ENCODE data around the gene TULP4.
"Not testable (repeated sequence)": the region's sequence is repeated elsewhere in the genome, so short reads cannot be mapped to it uniquely, and the experiment has no call there.

Gene TULP4

DNA sequence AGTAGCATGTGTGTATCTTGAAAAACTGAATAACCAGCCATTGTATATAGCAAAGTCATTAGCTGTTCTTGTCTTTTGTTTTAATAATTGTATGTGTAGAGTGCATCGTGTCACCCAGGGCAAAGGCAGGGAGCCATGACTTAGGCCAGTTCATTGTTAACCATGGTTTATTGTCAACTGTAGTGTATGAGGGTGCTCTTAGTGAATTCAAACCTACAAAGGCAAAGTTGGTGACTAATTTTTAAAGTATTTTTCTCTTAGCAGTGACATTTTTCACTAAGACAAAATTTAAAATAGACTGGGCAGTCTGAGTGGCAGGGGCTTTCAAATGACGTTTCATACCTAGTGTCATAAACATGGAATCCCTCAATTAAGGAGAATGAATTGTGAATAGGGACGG is 79.0 kb downstream of the TULP4 start:
- DNase-seq (ENCODE audit: low spot score): no peak

DNA sequence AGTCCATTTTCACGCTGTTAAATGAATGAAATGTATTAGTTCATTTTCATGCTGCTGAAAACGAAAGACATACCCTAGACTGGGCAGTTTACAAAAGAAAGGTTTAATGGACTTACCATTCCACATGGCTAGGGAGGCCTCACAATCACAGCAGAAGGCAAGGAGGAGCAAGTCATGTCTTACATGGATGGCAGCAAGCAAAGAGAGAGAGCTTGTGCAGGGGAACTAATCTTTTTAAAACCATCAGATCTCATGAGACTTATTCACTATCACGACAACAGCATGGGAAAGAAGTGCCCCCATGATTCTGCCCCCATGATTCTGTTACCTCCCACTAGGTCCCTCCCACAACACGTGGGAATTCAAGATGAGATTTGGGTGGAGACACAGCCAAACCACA is 79.7 kb downstream of the TULP4 start:
- DNase-seq (ENCODE audit: low spot score): not testable (repeated sequence)

DNA sequence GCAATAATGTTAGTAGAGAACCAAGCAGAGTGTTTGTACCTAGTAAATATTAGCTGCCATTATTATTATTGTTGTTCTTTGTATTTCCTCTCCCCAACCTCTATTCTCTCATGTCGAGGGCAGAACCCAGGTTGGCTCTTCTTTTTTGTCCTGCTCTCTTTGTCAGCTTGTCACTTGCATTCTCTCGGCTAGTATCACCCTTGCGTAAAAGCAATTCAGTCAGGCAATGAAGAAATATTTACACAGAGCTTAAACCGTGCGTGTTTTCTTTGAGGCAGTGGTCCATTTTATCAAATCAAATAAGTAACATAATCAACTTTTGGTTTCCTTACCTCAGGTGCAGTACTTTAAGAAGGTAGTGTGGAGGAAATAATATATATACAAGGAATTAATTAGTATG is 83.9 kb downstream of the TULP4 start:
- DNase-seq (ENCODE audit: low spot score): no peak

DNA sequence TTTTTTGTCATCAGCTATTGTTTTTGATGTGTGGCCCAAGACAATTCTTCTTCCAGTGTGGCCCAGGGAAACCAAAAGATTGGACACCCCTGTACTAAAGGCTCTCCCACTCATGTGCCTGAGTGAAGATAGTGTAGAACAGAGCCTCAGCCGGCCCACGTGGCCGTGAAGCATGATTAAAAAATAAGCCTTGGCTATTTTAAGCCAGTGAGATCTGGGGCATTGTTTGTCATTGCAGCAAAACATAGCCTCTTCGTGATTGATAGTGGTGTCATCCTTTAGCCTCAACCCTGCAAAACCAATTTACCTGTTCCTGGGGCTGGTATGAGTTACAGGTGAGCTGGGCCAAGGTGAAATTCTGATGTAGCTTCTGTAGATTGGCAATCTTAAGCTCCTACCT is 85.3 kb downstream of the TULP4 start:
- no peak for DNase-seq (ENCODE audit: low spot score)

DNA sequence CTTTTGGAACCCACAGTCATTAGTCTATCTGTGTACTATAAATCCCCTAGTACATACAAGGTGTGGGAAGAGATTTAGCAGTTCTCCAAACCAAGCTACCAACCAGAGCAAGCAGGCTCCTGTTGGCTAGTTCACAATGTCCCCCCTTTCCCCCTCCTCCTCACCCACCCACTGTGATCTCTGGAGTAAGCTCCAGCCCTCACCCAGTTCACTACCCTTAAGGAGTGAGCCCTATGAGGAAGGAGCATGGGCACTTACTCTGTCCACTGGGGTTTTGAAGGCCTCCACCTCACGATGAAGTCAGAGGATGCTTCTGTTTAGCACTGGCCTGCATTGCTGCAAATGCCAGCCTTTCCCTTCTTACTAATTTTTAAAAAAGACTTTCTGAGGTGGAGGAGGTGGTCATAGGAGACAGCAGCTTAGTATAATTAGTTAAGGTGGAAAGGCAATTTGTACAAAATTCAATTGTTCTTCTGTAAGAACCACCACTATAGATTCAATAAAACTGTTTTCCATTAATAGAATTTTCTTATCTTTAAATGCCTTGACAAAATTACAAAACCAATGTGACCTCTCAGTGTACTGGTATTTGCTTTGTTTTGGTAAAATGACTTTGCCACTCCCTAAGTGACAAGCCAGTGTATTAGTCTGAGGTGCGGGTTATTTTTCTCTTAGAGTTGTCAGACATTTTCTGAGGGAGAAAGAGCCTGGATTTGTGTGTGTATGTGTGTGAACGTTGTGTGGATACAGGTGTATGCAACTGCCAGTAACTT is 86.2 kb downstream of the TULP4 start:
- DNase-seq (ENCODE audit: low spot score): no peak

DNA sequence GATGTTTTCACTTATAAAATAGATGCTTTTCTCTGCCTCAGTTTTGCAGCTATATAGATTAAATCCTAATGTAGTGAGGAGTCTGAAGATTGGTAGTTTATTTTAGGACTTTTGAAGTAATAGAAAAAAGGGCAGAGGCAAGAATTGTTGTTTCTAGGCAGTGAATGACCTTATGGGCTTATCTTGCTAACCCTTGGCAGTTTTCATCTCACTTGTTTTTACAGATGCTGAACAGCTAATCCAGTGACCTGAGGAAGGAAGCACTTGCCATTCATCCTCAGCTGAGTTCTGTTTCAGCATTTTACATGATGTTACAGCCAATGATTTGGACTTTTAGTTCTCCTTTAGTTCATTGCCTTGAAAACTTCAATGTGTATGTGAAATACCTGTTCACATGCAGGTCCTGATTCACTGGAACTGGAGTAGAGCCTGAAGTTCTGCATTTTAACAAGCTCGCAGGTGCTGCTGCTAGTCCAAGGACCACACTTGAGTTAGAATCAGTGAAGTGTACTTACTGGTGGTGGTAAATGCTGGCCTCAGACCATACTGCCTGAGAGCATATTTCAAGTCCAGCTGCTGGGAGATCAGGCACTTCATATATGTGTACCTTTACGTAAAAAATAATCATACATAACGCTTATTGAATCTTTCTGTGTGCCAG is 86.9 kb downstream of the TULP4 start:
- no peak for DNase-seq (ENCODE audit: low spot score)

DNA sequence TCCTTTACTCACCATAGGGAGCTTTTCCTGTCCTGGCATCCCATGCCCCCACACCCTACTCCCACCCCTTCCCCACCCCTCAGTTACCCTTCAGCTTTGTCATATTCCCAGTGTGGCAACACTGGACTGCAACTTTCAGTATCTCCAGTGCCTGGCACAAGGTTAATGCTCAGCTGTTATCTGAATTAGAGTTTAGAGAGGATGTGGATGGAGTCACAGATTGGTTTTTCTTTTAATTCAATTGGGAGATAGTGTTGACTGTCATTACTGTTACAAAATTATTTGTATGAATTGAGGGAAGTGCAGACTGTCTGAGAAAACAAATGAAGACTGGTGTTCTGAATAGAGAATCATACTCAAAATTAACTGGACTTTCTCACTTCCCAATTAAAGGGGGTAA is 89.9 kb downstream of the TULP4 start:
- DNase-seq (ENCODE audit: low spot score): no peak

DNA sequence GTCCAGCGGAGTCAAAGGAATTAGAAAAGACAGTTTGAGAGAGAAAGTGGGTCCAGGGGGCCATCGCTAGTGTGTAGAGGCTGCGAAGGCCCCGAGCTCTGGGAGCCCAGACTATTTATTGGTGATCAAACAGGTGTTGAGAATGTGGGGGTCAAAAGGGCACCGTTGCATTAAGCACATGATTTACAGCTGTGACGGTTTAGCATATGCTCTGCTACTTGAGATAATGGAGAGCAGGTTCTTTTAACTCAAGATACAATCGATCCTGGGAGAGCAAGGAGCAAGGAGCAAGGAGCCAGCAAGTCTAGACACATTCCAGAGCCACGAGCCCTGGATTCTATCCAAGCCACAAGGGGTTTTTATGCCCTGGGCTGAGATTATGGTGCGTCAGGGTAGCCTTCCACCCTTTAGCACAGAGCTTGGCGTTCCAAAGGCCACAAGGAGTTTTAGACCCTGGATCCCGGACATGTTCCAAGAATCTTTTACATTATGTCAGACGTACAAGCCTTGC is 93.1 kb downstream of the TULP4 start:
- DNase-seq (ENCODE audit: low spot score): not testable (repeated sequence)

DNA sequence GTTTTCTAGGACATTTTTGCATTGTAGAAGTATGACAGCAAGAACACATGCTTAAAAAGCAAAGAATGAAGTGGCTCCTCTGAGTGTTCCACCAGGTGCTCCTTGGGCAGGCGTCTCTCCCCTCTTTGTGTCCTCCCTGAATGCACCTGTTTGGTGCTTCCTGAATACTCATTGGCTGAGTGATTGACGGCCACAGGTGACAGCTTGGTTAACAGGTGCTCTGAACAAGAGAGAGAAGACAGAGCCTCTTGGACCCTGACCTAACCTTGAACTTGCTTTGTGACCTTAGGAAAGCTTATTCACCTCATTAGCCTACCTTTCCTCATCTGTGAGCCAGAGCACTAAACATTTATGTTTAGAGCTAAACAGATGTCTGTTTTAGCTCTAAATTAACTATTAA is 93.7 kb downstream of the TULP4 start:
- DNase-seq (ENCODE audit: low spot score): no peak

DNA sequence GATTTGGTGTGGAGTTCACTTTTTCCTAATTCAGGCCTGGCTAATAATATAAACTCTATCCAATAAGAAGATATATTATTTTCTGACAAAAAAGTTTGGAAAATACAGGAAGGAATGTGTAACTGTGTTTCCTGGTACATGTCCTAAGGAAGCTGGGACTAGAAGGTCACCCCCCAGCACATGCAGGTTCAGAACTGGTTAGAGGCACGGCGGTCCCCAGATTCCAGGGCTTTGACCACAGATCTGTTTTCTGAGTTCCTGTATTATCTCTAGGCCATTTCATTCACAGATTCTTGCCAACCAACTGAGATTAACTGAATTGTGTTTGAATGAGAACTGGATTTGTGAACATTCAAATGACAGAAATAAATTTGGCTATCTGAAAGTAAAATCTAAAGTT is 94.5 kb downstream of the TULP4 start:
- DNase-seq (ENCODE audit: low spot score): no peak

DNA sequence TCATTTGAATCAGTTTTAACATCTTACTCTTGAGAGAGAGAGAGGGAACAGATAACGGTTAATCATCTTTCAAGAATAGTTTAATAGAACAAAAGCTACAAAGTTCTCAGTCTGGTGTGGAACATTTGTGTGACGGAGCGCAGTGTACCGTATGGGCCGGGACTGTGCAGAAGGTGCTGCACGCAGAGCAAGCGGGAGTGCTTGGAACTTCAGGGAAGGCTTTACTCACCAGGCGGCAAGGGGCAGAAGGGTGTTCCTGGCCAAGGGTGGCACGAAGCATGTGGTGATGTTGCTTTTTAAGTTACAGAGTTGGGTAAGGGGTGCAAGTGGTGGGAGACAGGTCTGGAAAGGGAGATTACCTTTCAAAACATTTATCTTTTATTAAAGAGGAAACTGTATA is 95.7 kb downstream of the TULP4 start:
- DNase-seq (ENCODE audit: low spot score): no peak

DNA sequence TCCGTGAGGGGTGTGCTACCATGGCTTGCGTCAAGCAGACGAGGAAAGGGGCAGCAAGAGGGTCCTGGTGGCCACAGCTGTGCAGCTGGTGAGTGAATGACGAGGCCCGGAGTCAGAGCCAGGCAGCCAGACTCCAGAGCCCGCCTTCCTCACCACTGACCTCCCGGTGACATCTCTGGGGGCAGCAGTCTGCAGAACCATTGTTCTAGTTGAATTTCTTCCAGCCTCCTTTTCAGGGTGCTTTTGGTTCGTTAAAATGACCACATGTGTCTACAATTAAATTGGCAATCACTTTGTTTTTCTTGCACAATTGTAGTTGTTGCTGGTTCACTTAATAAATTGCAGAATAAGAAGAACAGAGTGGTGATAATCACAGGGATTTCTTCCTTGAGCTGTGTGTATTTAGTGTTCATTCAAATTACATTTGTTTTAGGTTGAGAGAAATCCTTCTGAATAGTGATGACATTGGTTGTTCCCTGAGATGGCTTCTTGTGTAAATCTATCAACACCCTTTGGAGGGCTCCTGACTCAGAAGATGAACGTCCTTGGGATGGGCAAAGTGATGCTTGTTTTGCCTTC is 96.4 kb downstream of the TULP4 start:
- no peak for DNase-seq (ENCODE audit: low spot score)

DNA sequence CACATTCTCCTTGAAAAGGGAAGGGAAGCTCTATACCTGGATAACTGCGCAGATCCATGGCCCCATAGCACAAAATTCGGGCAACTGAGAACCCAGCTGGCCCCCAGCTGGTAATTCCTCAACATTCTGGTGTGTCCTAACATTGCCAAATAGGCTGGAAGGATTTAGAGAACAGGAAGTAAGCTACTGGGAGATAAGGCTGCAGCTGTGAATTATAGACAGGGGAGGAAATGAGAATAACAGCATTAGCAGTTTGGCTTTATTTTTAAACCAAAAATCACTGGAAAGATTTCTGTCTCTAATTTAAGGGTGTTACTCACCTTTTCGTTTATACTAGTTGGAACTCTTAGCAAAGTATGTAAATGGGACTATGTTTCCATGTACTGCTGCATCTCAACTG is 97.2 kb downstream of the TULP4 start:
- DNase-seq (ENCODE audit: low spot score): no peak

DNA sequence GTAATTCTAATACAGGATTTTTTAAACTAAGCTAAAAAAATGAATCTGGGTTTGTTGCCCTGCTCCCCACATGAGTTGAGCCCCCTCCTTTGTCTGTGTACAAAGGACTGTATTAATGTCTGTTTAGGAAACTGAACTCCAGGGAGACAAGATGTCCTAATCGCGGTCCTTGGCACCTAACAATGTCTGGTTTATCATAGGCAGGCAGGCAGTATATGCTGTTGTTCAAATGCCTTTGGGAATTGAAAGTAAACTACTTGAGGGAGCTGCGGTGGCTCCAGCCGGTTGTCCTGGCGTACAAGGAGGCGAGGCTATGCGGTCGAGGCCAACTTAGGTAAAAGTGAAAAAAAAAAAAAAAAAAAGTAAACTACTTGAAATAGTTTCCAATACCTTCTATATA is 98.5 kb downstream of the TULP4 start:
- DNase-seq (ENCODE audit: low spot score): no peak

DNA sequence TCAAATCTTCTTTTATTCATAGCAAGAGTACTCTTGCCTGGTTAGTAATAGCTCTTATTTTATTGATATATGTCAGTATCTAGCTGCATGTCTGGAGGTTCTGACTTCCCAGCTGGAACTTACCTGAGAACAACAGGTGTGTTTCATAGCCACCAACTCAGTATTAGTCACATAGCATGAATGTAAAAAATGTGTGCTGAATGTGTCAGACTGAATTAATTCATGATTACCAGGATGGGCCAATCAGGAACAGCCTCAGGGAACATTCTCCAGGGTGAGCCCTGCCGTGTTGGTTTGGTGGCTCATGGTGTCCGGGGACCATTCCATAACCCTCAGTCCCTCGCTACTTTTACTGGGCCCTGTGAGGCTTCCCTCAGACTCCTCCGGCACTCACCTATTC is 99.7 kb downstream of the TULP4 start:
- DNase-seq (ENCODE audit: low spot score): no peak

DNA sequence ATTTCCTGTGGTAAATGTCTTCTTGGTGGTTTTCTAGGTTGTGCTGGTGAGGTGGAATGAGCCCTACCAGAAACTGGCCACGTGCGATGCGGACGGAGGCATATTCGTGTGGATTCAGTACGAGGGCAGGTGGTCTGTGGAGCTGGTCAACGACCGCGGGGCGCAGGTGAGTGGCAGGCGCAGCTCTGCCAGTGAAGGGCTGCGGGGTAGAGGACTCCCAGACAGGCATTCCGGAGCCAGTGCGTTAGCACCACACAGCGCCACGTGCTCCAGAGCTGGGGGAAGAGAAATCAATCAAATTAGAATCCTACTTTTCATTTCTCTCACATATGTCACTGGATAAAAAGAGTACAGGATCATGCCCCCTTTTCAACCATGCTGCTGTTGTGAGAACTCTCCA is 100.8 kb downstream of the TULP4 start:
- no peak for DNase-seq (ENCODE audit: low spot score)

DNA sequence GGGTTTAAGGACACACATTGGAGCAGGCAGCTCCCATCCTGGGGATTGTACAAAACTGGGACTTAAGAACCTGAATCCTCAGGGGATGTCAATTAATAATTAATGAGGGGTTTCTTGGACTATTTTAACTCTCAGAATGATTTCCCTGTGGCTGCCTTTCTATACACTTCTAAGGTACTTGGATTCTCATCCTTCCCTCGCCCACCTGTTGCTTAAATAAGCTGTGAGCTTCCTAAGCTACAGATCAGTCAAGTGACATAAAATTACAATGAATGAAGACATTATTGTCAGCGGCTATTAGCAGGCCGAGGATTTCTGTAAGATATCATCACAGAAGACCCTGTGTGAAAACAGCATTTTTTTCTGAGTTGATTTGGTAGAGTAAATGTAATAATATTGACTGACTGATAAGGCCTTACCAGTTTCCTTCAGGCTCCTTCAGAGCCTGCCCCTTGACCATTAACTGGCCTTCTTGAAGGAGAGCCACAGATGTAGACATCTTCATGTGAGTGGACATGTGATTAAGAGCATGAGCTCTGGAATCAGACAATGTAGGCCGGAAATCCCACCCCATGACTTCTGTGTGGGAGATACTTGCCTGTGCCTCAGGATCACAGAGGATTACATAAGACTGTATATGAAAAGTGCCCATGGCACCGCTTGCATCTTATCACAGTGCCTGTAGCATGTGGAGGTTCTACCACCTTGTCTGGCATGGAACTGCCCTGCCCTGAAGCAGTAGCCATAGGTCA is 101.7 kb downstream of the TULP4 start:
- DNase-seq (ENCODE audit: low spot score): no peak

DNA sequence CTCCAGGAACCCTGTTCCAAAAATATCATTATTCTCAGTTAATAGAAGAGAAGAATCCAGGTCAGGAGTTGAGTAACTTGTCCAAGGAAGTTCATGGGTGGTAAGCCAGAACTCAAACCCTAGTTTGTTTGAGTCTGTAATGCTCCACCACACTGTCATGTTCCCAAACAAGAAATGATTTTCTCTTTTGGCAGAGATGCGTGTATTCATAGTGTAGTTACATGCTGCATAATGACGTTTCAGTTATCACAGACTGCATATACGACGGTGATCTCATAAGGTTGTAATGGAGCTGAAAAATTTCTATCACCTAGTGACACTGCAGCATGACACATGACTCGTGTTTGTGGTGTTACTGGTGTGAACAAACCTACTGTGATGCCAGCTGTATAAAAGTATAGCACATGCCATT is 102.6 kb downstream of the TULP4 start:
- DNase-seq (ENCODE audit: low spot score): peak; percentile 46

DNA sequence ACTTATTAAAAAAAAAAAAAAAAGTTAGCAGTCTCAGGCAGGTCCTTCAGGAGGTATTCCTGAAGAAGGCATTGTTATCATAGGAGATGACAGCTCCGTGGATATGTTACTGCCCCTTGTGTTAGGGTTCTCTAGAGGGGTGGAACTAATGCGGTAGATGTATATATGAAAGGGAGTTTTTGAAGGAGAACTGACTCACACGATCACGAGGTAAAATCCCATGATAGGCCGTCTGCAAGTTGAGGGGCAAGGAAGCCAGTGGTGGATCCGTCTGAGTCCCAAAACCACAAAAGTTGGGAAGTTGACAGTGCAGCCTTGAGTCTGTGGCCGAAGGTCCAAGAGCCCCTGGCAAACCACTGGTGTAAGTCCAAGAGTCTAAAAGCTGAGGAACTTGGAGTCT is 103.4 kb downstream of the TULP4 start:
- no peak for DNase-seq (ENCODE audit: low spot score)

DNA sequence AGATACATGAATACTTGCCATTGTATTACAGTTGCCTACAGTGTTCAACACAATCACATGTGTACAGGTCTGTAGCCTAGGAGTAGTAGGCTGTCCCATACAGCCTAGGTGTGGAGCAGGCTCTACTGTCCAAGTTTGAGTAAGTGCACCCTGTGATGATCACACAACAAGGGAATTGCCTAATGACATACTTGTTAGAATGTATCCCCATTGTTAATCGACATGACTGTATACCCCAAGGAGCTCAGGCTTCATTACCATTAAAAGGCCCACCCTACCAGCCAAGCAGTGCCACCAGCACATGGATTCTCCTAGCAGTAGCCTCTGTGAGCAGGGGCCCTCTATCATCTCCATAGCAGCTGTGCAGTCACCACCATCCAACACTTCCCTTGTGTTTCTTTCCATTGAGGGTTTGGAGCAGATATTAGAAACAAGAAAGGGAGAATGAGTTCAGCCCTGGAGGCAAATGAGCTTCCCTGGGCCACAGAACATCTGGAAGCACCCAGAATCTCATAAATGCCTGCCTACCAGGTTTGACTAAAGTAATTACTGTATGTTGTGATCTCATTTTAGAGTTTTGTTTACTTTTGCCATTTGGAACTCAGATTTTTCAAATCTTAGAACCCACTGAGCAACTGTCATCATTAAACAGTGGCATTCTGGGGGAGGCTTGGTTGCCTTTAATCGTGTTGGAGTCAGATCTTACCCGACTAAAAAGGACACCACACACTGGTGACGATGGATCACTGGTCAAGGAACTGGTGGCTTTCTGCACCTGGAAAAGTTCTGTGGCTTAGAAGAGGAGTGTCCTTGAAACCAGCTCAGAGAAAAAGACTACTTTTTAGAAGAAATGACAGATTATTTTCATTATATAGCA is 104.9 kb downstream of the TULP4 start:
- DNase-seq (ENCODE audit: low spot score): no peak

DNA sequence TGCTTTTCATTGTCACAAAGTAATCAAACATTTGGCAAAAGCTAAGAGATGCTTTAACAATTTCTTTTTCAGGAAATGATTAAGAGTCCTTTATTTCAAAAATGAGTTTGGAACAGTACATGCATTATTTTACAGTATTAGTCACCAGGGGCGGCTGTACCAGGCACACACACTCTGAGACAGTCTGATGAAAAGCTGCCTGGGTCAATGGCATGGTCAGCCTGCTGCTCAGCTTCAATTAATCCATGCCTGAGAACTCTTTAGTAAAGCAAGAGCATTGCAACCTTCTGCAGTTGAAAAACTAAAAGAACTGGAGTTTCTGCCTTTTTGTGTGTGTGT is 105.5 kb downstream of the TULP4 start:
- DNase-seq (ENCODE audit: low spot score): no peak

DNA sequence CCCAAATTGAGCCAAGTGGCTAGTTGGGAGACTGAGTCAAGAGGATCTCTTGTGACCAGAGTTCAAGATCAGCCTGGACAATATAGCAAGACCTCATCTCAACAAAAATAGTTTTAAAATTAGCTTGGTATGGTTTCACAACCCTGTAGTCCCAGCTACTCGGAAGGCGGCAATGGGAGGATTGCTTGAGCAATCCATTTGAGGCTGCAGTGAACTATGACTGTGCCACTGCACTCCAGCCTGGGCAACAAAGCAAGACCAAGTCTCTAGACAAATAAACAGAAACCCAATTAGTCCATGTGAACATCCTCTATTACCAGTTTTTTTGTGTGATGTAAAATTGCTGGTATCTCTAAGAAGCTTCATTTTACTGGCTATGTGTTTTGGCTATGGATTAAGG is 106.2 kb downstream of the TULP4 start:
- no peak for DNase-seq (ENCODE audit: low spot score)

Data from RKO (cell line).